Body of pancreas (tissue), 4 donors: Measurements from ENCODE around the gene HEPHL1.
"Not testable (repeated sequence)": the region's sequence is repeated elsewhere in the genome, so short reads cannot be mapped to it uniquely, and the experiment has no call there.

ENCODE experiments used
- CTCF ChIP-seq, 7 experiments: fragments of 450-650 bp in 4 of 7; fragments of 200-600 bp in 3 of 7; sonication (generic) in 3 of 7; IDR thresholded peaks; one replicate each; pipeline ENCODE4 v1.5.1; 2016 to 2019; ENCODE audit warnings: antibody characterized with exemption in 7 of 7
- POLR2A ChIP-seq, 3 donors: fragments of 450-650 bp; IDR thresholded peaks; one replicate each; pipeline ENCODE4 v1.6.1; 2016; ENCODE audit warnings: antibody characterized with exemption in 3 of 3, mild to moderate bottlenecking in 2 of 3

- not testable (repeated sequence) for TF ChIP-seq CTCF, POLR2A (IDR thresholded peaks at IDR 0.05)
These were observed 47.7 kb upstream of the HEPHL1 start for GRCh38 chr11:93973322-93974051.
